Activated T-helper 1 cell treated with anti-CD3 and anti-CD28 coated beads, Interleukin-2, amount 50 U/mL, for 16 hours (primary cell): ENCODE measurements around the gene PHOSPHO2.
"Not testable (repeated sequence)": the region's sequence is repeated elsewhere in the genome, so short reads cannot be mapped to it uniquely, and the experiment has no call there.

Source experiments
- DNase-seq, 2 donors: peaks; one replicate each; pipeline ENCODE4 v3.0.0-alpha.2; 2020; ENCODE audit warnings: low read depth in 1 of 2, low spot score in 1 of 2

Gene PHOSPHO2

GRCh38 chr2:169683425-169684134 lies 10.7 kb upstream of the PHOSPHO2 start:
- no peak for DNase-seq

GRCh38 chr2:169684135-169684565 lies 10.1 kb upstream of the PHOSPHO2 start:
- DNase-seq = no peak

GRCh38 chr2:169684712-169685111 lies 9.6 kb upstream of the PHOSPHO2 start:
- DNase-seq = not testable (repeated sequence)

DNA sequence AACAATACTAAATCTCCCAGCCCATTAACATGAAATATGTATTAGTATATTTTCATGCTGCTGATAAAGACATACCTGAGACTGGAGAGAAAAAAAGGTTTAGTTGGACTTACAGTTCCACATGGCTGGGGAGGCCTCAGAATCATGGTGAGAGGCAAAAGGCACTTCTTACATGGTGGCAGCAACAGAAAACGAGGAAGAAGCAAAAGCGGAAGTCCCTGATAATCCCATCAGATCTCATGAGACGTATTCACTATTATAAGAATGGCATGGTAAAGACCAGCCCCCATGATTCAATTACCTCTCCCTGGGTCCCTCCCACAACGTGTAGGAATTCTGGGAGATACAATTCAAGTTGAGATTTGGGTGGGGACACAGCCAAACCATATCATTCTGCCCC lies 7.4 kb upstream of the PHOSPHO2 start:
- DNase-seq = not testable (repeated sequence)

DNA sequence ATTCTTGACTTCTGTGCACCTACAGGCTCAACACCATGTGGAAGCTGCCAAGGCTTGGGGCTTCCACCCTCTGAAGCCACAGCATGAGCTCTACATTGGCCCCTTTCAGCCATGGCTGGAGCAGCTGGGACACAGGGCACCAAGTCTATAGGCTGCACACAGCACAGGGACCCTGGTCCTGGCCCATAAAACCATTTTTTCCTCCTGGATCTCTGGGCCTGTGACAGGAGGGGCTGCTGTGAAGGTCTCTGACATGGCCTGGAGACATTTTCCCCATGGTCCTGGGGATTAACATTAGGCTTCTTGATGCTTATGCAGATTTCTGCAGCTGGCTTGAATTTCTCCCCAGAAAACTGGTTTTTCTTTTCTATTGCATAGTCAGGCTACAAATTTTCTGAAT lies 6.3 kb upstream of the PHOSPHO2 start:
- DNase-seq = not testable (repeated sequence)

- no peak for DNase-seq
These were observed 3.3 kb upstream of the PHOSPHO2 start for GRCh38 chr2:169690958-169691357.

DNA sequence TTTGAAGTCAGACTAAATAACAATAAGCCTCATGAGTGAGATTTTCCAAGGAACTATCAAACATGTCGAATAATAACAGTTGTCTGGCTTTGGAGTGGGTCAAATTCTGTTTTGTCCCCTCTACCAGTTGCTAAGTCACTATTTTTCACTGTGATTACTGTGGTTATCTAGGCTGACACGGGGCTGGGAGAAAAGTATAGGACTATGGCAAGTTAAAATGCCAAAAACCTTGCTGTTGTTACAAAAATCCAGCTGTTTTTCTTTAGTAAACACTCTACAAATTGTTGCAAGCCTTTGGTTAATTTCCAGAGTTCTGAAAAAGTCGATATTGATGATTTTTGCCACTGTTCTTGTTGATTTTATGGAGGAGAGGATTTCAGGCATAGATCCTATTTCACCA lies 1.6 kb upstream of the PHOSPHO2 start:
- no peak for DNase-seq

DNA sequence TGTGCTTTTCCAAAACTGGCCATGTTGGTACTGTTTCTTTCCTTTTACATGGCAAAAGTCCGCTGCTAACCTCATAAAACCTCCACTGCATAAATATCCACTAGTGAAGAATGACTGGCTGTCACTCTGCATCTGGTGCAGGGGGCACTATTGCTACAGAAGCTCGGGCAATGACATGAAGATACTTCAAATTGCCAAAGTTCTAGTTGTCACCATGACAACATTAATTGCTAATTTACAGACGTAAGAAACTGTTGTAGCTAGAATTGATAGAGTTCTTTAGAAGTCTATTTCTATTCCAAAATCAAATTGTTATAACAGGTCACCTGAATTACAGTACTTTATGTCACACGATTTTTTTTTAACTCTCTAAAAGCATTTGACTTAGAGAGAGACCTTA lies 909 bp upstream of the PHOSPHO2 start:
- no peak for DNase-seq

- no peak for DNase-seq
These were observed 608 bp downstream of the PHOSPHO2 start for GRCh38 chr2:169694894-169695260.

DNA sequence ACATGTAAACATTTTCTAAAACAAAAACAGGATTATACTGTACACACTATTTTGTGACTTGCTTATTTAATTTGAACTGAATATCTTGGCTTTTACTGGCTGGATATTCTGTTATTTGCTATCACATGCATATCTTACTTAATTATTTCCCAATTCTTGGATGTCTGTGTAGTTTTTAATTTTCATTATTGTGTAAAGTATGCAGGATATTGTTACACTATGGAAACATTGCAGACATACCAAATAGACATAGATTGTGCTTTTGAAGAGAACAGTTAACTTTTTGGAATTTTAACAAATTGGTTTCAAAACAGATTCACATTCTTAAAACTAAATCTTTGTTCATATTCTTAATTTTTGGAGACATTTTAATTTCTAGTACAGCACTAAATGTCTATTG lies 2.1 kb downstream of the PHOSPHO2 start:
- no peak for DNase-seq

DNA sequence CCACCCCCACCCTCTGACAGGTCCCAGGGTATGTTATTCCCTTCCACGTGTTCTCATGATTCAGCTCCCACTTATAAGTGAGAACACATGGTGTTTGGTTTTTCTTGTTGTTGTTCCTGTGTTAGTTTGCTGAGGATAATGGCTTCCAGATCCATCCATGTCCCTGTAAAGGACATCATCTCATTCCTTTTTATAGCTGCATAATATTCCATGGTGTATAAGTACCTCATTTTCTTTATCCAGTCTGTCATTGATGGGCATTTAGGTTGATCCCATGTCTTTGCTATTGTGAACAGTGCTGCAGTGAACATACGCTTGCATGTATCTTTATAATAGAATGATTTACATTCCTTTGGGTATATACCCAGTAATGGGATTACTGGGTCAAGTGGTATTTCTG lies 4.9 kb downstream of the PHOSPHO2 start:
- not testable (repeated sequence) for DNase-seq

DNA sequence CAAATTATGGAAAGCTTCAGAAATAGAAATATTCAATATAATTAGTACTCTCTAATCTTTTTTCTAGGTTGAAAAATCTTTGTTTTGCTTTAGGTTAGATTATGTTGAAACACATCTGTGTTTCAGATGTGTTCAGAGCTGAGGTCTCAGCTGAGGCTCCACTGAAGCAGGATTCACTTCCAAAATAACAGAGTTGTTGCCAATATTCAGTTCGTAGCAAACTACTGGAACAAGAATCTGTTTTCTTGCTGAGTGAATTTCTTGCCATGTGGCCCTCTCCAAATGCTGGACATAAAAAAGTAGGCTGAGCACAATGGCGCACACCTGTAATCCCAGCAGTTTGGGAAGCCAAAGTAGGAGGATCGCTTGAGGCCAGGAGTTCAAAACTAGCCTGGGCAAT lies 8.7 kb downstream of the PHOSPHO2 start:
- no peak for DNase-seq

DNA sequence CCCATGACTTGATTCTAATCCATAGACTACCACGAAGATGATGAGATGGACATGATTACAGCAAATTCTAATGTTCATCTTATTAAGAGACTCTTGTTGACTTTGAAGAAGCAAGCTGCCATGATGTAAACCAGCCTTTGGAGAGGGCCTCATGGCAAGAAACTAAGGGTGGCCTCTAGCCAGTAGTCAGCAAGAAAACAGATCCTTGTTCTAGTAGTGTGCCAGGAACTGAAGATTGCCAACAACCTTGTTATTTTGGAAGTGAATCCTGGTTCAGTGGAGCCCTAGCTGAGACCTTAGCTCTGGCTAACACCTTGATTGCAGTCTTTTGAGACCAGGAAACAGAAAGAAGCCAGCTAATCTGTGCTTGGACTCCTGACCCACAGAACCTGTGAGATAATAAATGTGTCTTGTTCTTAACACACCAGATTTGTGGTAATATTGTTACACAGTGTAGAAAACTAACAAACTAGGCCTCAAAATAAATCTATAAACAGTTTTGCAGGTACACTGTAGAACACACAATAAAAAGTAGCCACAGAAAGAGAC lies 10.0 kb downstream of the PHOSPHO2 start:
- no peak for DNase-seq

DNA sequence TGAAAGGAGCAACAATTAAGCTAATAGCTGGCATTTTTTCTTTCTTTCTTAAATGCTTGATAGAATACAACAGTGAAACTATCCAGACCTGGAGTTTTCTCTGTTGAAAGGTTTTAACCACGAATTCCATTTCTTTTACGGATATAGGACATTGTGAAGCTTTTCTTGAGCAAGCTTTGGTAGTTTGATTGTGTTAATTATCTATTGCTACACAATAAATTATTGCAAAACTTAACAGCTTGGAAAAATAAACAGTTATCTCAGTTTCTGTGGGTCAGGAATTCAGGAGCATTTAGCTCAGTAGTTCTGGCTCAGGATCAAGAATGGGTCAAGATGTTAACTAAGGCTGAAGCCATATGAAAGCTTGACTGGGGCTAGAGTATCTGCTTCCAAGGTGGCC lies 11.7 kb downstream of the PHOSPHO2 start:
- DNase-seq = no peak

DNA sequence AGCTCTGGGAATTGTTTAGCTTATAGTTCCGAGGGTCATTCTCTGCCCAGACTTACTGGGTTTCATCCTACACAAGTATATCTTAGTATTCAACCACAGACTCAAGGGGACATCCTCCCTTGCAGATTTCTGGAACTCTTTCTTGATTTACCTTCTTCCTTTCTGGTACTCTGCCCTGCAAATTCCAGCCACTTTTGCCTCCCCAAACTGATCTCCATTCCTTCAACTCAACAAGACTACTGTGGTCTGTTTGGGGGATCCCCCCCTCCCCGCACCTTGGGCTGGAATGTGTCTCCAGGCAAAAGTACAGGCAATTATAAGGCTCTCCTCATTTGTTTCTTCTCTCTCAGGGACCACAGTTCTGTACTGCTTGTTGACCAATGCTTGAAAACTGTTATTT lies 13.4 kb downstream of the PHOSPHO2 start:
- no peak for DNase-seq

GRCh38 chr2:169709331-169709730 lies 15.1 kb downstream of the PHOSPHO2 start:
- no peak for DNase-seq

- no peak for DNase-seq
These were observed 15.7 kb downstream of the PHOSPHO2 start for GRCh38 chr2:169709981-169710380.

DNA sequence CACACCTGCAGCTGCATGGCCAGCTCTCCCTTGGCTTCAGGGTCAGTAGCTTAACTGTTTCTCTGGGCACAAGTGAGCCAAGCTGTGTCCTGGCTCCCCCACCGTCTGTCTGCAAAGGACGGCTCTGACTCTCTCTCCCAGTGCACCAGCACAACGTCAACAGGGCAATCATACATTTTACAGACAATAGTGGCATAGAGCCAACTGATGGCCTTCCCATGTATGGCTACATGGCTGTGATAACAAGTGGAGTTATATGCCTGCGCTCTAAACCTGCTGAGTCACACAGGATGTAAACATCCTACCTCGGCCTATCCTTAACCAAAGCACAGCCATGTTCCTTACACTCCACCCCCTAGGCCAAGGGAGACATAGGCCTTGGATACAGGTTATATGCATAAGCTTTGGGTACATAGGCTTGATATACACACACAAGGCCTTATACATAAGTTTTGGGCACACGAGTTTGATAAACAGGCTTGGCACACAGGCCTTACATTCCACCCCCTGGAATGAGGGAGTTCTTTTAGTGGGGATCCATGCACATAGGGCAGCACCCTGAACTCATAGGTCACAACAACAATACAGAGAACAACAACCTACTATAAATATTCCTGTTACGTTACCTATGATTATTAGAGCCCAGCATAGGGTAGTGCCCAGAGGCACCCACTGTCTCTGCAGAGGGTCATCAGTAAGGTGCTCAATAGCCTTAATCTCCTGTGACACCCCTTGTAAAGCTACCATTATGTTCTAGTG lies 17.7 kb downstream of the PHOSPHO2 start:
- DNase-seq = no peak

DNA sequence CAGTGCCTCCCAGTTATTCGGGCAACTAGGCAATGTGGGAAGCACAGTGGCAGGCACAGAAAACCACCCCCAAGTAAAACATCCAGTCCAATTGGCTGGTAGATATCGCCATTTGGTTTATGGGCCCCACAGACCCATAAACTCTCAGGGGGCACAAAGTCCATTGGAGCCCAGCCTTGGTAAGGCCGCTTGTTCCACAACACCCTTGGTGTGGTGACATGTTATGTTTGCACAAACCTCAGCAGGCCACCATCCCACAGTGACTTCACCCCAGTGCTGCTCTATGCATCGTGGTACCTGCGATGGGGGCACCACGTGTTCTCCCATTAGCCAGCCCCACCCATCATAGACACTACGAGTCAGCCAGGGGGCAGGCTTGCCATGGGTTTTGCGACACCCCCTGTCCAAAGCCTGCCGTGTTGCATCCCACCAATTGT lies 18.5 kb downstream of the PHOSPHO2 start:
- DNase-seq = no peak

GRCh38 chr2:169713331-169713730 lies 19.1 kb downstream of the PHOSPHO2 start:
- DNase-seq = no peak

DNA sequence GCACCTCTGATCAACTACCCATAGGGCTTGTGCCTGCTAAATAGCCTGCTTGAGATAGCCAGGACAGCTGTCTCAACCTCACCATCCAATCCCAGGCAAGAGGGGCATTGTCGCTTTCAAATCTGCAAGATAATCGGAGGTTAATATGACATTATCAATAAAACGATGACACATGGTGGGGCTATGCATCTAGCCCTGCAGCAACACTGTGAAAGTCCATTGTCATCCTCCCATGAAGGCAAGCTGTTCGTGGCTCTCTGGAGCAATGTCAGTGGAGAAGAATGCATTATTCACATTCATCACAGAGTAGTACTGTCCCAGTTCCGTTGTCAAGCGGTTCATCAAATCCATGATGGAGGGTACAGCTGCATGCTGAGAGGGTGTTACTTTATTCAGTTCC lies 20.4 kb downstream of the PHOSPHO2 start:
- no peak for DNase-seq
